Stimulated activated CD4-positive, alpha-beta T cell treated with anti-CD3 and anti-CD28 coated beads, Interleukin-12 subunit alpha, Interleukin-12 subunit beta, amount 100 ng/mL, for 48 hours (primary cell): ENCODE measurements around the gene CLSTN1.

Experiments used
- DNase-seq, 3 donors: peaks; one replicate each; pipeline ENCODE4 v3.0.0-alpha.2; 2020; ENCODE audit warnings: low read depth in 2 of 3, low spot score in 1 of 3

The CLSTN1 gene

DNA sequence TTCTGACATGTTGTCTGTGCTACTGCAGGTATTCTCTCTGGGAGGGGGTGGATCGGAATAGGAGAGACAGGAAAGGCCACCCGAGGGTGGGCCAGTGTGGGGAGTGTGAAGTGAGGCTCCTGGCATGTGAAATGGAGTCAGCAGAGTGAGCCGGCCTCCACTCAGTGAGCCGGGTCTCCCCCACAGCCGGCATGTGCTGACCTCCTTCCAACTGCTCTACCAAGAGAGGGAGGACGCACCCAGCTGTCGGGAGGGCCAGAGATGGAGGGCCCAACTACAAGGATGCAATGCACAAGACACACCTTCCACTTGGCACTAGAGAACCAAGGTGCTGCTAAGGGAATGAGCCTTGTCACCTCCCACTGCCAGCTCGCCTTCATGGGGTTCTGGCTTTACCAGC, 28.2 kb upstream of the CLSTN1 start:
- DNase-seq, result no peak

DNA sequence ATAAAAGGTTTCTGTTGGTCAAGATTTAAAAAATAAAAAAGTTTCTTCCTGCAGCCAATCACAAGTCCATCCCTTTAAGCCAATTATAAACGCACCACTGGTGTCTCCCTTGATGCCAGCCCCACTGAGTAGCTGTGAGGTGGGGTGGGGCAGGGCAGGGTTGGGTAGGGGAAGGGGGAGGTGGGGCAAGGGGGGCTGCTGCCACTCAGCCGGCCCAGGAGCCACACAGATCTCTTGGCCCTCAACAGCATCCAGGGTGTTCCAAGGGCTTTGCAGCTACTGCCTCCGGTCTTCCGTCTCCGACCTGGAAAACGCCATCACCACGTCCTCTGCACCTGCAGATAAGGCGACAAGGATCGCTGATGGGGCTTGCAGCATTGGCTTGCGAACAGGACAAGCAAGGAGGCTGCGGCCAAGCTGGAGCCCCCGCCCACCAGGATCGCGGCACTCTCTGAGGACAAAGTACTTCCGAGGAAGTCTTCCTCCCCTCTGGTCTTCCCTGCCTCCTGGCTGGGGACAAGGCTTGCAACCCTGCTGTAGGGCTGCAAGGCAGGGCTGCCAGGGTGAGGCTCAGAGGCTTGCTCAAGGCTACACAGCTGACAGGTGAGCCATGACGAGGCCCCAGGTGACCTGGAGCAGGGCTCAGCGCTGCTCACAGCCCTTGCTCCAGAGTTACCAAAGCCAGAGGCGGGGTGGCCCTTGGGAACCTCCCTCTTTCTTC, 26.8 kb upstream of the CLSTN1 start:
- no peak for DNase-seq

DNA sequence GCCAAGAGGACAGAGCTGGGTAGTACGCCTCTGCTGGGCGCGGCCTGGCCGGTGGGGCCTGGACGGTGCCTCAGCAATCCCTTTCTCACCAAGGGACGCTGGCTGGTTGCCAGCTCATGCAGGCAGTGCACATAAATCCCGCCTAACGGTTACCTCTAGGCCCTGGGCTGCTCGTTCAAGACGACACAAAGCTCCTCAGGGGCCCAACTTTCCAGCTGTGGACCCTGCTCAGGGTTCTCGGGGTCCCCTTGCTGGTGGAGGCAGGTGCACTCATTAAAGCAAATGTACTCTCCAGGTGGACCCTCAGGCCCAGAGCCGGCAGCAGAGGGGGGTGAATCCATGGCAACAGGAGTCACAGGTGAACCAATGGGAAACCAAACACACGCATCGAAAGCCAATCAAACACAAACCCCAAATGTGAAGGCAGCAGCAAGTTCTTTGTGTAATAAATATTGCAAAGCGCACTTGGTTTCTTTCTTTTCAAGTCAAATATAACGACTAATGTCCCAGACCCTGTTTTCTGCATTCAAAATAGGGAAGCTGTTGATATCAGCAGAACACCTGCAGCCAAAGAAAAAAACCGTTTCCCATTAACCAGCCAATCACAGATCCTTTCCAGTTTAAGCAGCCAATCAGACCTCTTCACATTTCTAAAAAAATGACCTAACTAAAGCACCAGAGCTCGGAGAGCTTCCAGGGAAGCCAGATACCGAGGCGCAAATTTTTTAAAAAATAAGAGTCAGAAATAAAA, 26.1 kb upstream of the CLSTN1 start:
- no peak for DNase-seq

DNA sequence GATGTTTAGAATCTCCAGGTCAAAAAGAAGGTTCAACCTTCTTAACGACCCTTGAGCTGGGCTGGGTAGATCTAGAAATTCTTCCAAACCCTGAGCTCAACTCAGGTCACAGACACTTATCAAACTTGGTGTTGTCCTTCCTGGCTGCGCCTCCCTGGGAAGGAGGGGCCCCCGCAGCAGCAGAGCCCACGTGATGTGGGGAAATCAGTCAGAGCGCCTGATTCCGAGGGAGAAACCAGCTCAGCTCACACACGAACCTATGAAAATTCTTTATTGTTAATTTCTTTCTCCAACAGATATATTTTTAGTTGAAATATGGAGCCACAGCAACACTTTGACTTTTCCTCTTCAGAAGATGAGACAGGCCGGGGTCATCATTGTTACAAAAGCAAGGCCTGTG, 24.3 kb upstream of the CLSTN1 start:
- DNase-seq, result no peak

DNA sequence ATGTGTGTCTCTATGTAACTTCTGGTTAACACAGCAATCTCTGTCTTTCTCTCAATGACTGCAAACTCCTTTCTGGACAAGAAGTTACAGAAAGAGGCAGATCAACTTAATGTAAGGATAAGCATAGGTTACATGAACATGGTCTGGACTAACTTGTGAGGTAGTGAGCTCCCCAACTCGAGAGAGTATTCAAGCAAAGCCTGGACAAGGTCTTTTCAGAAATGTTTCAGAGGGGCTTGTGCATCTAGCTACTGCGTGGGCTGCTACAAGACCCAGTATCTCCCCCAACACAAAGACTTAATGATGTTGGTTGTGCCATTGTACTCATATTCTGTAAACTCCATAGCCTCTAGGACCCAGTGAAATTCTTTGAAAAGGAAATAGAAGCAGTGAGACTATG, 23.5 kb upstream of the CLSTN1 start:
- no peak for DNase-seq

DNA sequence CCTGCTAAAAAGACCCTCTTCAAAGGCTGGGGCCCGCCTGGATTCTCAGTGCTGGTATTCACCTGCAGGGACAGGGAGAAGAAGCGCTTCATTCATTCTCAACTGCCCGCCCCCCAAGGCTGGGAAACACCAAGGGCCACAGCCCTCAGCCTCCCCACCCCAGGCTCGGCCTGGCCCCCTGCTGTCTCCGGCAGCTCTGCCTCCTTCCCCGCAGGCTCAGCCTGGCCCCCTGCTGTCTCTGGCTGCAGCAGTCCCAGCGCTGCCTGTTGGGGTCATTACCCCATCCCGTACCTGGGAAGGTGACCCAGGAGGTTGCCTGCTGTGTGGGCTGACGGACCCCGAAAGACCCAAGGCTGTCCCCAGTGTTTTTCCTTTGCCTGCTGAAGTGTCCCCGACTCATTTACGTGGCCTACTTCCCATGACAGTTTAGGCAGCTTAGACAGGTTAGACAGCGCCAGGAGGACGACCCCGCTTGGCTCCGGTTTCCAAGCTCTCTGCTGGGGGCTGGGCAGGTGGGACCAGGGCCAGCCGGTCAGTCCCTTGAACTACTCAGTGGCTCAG, 22.9 kb upstream of the CLSTN1 start:
- no peak for DNase-seq

DNA sequence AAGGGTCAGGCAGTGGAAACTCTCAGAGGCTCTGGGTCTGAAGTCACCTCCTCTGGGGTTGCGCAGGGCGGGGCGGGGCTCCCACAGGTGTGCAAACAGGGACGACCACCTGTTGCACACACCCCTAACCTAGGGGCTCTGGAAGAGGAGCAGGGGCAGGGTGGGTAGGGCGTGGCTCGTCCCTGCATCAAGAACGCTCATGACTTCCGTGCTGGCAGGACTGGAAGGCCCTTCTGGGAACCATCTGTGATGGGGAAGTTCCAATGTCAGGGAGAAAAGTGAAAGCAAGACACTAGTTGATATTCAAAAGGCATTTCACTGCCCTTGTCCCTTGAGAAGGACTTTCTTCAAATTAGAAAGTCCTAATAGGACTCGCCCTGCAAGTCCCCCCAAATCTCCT, 22.1 kb upstream of the CLSTN1 start:
- DNase-seq, result no peak

DNA sequence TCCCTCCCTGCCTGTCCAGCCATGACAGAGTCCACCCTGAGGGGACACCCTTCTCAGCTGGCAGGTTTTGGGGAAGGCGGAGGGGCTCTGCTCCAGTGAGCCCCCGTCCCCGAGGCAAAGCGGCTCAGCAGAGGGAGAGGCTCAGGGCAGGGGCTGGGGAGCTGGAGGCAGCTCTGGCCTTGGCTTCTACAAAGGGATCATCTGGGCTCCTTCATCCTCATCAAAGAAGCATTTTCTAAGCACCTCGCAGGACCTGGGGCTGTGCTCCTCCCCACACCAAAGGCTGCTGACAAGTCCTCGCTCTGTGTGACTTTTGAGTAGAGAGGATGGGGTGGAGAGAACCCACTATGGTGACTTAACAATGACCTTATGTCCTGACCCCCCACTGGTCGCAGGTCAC, 21.0 kb upstream of the CLSTN1 start:
- DNase-seq, result no peak

DNA sequence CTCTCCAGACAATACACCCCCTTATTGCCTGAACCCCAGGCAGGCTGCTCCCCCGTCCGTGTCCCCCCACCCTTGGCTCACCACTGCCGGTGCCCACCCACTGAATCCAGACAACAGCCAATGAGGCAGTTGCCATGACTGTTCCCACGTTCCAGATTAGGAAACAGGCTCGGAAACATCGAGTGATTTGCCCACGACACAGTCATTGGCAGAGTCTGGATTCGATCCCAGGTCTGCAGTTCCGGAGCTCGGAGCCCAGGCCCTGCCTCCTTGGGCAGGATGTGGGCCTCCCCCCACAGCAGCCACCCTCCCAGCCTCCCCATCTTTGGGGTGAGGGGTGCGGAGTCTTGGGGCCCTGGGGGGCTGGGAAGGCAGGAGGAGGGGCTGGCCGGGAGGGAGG, 20.3 kb upstream of the CLSTN1 start:
- DNase-seq, result no peak

DNA sequence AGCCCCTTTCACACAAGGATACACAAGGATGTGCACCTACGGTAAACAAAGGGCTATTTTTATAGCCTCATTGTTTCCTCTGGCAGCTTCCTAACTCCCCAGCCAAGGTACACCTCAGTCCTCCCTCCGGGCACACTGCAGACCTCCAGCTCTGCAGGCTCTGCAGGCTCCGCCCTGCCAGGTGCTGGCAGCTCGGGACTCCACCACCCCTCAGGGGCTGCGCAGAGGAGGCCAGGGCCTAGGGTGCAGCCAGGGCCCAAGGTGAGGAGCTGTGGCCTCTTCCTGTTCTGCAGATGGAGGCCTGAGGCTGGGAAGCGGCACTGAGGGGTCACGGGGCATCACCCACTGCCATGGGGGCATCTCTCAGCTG, 19.8 kb upstream of the CLSTN1 start:
- no peak for DNase-seq

DNA sequence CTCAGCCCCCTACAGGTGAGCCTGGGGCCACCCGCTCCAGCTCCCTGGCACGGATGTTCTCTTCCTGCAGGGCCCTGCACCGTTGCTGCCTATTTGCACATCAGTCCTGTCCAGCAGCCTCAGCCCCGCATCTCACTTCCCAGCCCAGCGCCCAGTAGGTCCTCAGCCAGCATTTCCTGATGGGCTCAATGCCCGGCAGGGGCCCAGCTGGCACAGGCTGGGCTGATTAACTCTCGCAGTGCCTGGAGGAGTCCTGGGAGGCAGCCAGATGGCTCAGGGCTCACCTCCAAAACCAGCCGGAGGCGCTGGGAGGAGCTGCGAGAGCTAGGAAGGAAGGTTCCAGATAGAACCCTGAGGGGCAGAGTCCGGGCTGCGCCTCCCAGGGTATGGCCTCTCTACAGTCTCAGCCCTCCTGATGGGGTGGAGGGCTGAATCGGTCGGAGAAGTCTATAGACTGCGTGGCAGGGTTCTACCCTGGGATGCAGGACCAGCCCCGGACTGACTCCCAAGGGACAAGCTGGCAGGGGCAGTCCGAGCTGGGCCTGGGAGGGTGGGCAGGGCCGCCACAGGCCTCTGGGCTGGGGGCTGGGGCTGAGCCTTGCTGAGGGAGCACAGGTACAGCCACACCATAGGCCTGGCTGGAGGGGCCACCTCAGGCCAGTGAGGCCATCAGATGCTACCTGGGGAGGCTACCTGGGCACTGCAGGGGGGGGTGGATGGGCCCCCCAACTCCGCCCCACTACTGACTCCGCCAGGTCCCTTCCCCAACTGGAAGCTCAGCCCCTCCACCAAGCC, 19.2 kb upstream of the CLSTN1 start:
- no peak for DNase-seq

DNA sequence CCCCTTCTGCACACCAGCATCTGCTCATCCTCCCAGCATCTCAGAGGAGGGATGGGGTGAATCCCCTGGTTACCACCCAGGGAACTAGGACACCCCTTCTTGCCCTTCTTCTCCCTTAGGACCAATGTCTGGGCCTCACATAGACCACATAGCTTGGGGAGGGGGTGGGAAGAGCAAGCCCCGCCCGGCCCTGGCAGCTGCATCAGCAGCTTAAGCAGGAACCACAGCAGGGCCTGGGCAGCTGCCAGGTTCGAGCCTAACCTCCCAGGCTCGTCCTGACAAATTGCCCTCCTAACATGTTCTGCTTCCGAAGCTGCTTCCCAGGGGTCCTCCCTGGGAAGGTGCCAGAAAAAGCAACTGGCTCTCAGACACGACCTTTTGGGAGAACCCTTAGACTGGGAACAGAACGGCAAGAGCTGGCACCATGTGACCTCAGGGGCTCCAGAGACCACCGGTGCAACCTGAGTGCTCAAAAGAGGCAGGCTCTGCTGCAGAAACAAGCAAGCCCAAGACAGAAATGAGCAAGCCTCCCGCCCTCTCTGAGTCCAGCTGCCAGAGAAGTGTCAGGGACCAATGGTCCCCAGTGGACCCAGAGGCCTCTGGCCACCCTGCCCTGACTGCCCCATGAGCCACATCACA, 18.4 kb upstream of the CLSTN1 start:
- no peak for DNase-seq

DNA sequence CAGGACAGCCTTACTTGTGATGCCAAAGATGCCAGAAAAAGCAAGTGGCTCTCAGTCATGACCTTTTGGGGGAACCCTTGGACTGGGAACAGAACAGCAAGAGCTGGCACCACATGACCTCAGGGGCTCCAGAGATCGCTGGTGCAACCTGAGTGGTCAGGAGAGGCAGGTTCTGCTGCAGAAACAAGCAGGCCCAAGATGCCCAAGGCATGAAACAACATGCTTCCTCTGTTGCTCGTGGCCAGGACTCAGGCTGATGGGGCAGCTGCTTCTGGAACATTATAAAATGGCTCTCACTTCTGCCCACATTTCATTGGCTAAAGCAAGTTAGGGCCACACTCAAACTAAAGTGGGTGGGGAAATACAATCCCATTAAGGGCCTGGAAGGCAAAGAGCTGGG, 17.7 kb upstream of the CLSTN1 start:
- DNase-seq, result no peak

DNA sequence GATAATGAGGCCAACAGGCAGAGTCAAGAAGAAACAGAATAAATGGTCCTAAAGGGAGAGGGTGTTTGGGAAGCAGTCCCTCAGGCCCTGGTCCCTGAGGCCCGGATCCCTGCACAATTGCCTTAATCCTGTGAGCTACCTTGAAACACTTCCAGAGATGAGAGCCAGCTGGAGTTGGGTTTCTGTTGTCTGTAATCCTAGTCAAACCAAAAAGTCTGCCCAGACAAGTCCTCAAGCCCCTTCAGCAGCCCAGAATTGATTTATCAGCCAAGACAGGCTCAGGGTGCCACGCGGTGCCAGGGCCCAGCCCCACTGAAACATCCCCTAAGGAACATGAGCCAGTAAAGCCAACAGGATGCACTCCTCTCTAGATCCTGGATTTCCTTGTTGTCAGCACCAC, 16.4 kb upstream of the CLSTN1 start:
- no peak for DNase-seq

DNA sequence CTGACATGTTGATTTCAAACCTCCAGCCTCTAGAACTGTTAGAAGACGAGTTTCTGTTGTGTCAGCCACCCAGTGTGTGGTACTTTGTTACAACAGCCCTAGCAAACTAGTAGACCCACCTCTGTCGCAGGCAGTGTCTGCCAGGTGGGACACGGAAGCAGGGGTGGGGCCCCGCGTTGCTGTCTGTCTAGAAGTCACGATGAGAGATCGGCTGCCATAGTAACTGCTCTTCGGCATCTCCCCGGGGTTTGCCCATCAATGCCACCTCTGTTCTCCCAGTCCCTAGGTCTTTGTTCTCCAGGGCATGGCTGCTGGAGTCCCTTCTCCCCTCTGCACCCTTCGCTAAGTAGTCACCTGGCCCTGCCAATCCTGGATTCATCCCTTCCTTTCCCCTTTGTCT, 15.2 kb upstream of the CLSTN1 start:
- DNase-seq, result no peak

DNA sequence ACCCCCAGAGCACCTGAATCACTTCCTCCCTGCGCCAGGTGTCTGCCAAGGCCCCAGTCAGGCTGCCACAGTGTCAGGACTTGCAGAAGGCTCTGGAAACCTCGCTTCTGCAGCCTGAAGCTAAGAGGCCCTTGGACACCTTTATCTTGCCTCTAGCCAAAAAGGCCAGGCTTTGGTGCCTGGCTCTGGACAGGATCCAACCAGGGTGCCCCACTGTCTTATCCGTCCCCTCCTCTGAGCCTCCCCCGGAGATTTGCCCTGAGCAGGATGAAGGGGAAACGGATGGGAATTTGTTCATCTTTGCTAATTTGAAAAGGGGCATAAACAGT, 12.8 kb upstream of the CLSTN1 start:
- DNase-seq, result no peak

DNA sequence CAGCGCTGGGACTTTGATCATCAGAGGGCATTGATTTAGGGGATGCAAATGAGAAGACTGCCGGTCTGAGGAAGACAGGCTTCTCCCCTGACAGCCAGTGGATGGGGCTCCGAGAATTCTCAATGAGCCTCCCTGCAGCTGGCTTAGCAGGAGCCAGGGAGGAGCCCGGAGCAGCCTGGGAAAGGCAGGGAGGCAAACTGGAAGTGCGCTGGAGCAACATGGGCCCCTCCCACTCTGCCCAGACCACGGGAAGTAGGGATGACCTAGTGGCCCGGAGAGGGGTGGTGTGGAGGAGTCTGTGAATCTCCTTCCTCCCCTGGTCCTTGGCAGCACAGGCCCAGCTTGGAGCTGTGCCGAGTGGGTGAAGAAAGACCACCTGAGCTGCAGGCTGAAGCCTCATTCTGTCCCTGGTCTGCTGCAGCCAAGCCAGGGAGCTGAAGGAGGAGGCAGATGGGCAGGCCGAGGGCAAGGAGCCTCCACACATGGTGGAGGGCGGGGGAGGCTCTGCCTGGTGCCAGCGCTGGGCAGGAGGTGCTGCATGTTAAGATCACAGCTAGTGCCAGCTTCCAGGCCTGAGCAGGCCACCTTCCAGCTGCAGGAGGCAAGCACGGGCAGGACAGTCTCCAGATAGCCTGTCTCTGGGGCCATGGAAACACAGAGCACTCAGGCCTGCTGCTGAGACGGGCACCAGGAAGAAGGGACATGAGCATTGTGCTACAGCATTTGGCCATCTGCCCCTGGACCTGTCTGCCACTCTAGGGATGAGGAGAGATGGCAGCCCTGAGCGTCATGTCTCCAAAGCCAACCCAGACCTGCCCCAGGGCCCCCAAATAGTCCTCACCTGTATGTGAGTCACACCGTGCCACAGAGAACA, 12.2 kb upstream of the CLSTN1 start:
- no peak for DNase-seq

DNA sequence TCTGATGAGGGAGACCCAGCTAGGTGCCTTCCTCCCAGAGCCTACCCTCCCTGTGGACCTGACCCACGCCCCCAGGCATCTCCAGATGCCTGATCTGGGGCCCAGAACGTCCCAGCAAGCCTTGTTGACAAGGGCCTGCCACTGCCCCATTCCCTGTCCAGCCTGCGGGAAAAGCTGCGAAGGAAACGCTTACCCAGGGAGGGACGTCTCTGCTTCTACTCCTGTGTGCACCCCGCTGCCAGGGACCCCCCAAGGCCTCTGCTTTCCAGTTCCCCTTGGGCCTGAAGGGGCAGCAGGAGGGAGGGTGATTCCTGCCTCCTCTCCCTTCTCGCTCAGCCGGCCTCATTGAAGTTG, 11.6 kb upstream of the CLSTN1 start:
- no peak for DNase-seq

DNA sequence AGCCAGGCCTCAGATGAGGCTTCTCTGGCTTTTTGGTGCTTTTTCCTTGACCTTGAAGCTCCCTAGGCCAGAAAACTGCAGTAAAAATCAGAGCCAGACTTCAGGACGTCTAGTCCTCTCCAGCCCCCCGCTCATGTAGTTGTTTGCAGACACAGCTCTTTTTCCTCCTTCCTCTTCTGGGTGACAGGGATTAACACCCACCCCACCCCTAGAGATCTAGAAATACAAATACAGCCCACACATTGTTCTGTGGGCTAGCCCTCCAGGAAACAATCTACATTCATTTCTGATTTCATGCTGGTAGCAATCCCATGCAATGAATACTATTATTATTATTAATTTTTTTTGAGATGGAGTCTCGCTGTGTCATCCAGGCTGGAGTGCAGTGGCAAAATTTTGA, 9.9 kb upstream of the CLSTN1 start:
- DNase-seq, result no peak

DNA sequence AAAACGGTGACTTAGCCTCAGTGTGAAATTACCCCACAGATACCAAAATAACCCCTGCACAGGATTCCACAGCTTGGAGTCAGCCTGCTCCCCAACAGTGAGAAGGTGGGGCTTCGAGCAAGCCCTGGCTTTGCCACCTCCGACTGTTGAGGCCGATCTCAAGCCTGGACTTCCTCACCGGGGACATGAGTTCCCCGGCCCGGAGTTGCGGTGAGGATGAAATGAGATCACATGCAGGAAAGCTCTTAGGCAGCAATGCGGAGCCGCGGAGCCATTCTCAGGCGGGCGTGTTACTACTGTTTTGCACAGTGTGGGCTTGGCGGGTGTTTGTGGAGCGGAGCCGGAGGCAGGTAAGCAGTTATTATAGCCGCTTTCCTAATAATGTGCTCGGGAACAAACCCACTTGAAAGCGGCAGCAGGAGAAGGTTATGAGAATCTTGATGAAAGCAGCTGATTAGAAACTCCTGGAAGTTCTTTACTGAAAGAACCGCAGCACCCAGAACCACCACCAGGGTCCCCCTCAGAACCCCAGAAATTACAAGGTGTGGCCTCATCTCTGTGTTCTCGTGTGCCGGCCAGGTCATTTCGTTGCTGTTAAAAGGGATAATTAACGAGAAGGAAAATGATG, 3.9 kb upstream of the CLSTN1 start:
- DNase-seq, result no peak
